Ovary (tissue), 3 donors: ENCODE results near the gene STIP1.

Source experiments
- POLR2A ChIP-seq: fragments of 450-650 bp; IDR thresholded peaks from one replicate; pipeline ENCODE4 v1.6.1; 2017; ENCODE audit warnings: antibody characterized with exemption, mild to moderate bottlenecking, moderate library complexity
- TF ChIP-seq, protein P1 (sequence below), 3 donors: fragments of 450-650 bp in 2 of 3; fragments of 200-600 bp in 1 of 3; IDR thresholded peaks; one replicate each; pipeline versions ENCODE4 v1.5.1 to v1.8.0; 2016 to 2022; ENCODE audit warnings: antibody characterized with exemption in 3 of 3, mild to moderate bottlenecking in 1 of 3
- donor health status: DM: no; HTN: no; CAD: no.

DNA sequence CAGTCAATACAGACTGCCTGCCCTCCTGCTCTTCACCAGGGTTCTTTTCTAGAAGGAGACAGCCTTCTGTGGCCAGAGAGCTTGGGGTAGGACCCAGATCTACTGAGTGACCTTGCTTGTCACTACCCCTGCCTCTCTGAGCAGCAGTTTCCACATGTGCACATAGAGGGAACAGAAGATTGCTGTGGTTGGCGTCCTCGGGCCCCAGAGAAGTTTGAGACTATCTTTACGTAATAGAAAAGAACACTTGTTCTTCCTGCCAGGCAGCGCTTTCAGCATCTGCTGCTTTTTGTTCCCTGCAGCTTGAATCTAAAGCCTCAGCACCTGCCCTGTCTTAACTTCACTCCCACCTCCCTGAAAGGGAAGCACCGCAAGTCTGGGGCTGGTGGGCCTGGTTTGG lies 53.0 kb downstream of the STIP1 start:
- TF ChIP-seq POLR2A = no peak
- TF ChIP-seq, protein P1, sequence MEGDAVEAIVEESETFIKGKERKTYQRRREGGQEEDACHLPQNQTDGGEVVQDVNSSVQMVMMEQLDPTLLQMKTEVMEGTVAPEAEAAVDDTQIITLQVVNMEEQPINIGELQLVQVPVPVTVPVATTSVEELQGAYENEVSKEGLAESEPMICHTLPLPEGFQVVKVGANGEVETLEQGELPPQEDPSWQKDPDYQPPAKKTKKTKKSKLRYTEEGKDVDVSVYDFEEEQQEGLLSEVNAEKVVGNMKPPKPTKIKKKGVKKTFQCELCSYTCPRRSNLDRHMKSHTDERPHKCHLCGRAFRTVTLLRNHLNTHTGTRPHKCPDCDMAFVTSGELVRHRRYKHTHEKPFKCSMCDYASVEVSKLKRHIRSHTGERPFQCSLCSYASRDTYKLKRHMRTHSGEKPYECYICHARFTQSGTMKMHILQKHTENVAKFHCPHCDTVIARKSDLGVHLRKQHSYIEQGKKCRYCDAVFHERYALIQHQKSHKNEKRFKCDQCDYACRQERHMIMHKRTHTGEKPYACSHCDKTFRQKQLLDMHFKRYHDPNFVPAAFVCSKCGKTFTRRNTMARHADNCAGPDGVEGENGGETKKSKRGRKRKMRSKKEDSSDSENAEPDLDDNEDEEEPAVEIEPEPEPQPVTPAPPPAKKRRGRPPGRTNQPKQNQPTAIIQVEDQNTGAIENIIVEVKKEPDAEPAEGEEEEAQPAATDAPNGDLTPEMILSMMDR (IDR thresholded peaks at IDR 0.05) = no peak
